ENCODE results near the gene AMPD2. TPM values are rescaled to one million over a fixed set of nuclear protein-coding genes. Genes with fewer than 3 reads are reported as not detected.

Gene AMPD2
- total RNA-seq, 1 donor from 2014 or later, result 22.9 TPM

DNA sequence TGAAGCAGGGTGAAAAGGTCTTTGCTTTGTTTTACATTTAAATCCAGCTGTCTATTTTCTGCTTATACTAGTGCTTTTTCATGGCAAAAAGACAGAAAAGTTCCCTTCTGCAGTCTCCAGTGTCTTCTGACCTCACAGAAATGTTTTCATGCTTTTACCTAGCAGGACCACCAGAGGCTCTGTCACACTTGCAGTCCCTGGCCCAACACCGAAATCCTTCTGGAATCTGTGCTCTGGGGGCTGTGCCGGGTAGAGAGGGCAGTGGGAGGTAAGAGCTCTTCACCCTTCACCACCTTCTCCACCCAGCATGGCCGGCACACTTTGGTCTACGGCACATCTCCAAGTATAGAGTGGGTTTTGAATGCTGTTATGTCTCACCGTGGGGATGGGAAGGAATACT, 21.0 kb upstream of the AMPD2 start:
- H3K4me1 Mint-ChIP-seq, result no peaks in the 10 kb centered on the region
- no peak overlapping the region for H3K27ac Mint-ChIP-seq
- peak; percentile 57 for DNase-seq (ENCODE audit: low spot score)
- Histone ChIP-seq H3K4me3 (no peak overlapping the region), H3K9me3 (ENCODE audit: low read depth) (no peaks in the 10 kb centered on the region), H3K27ac (no peak overlapping the region), H3K4me1 (no peaks in the 10 kb centered on the region), H3K79me2 (ENCODE audit: low read depth) (no peaks in the 10 kb centered on the region), H3K27me3 (no peaks in the 10 kb centered on the region), H4K20me1 (ENCODE audit: low read depth) (no peaks in the 10 kb centered on the region), H2AFZ (replicated peaks) (no peak overlapping the region), H3K36me3 (no peaks in the 10 kb centered on the region), H3K9ac (no peak overlapping the region), H3F3A (ENCODE audit: low read depth) (peaks cover 11% of the 10 kb centered on the region), H3K4me2 (no peak overlapping the region)
- H3K4me3 Mint-ChIP-seq, result no peak overlapping the region
- H3K9me3 Mint-ChIP-seq, result no peaks in the 10 kb centered on the region
- TF ChIP-seq CTCF (IDR thresholded peaks at IDR 0.05) (peak; percentile 48), EZH2phosphoT487 (IDR thresholded peaks at IDR 0.05) (no peak)
- H3K27me3 Mint-ChIP-seq (ENCODE audit: insufficient read depth, low read depth), result no peaks in the 10 kb centered on the region
- H3K36me3 Mint-ChIP-seq, result peaks cover 15% of the 10 kb centered on the region

DNA sequence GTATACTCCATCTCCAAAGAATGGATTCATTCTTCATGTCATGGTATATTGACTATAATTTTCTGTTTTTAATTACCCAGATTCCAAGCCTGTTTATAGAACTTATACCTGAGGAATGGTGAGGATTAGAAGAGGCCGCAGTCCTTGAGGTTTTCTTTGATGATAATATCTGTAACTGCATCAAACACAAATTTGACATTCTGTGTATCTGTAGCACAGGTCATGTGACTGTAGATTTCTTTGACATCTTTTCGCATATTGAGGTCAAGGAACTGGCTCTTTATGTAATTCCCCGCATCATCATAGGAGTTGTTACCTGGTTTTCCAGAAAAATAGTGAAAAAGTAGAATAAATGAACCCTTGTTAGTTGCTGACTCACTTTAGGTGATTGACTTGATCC, 16.4 kb upstream of the AMPD2 start:
- Mint-ChIP-seq H3K36me3 (peaks cover 6% of the 10 kb centered on the region), H3K4me3 (no peak overlapping the region), H3K27ac (no peak overlapping the region), H3K27me3 (ENCODE audit: insufficient read depth, low read depth) (no peaks in the 10 kb centered on the region), H3K4me1 (no peaks in the 10 kb centered on the region), H3K9me3 (no peaks in the 10 kb centered on the region)
- H3K4me2 ChIP-seq, result no peak overlapping the region
- H3K27ac ChIP-seq, result no peak overlapping the region
- no peaks in the 10 kb centered on the region for H3K4me1 ChIP-seq
- no peaks in the 10 kb centered on the region for H3K79me2 ChIP-seq (ENCODE audit: low read depth)
- no peaks in the 10 kb centered on the region for H4K20me1 ChIP-seq (ENCODE audit: low read depth)
- no peak for DNase-seq (ENCODE audit: low spot score)
- no peak for TF ChIP-seq EZH2phosphoT487 (IDR thresholded peaks at IDR 0.05)
- no peak for TF ChIP-seq CTCF (IDR thresholded peaks at IDR 0.05)
- no peak for TF ChIP-seq EZH2 (IDR thresholded peaks at IDR 0.05)
- H3F3A ChIP-seq (ENCODE audit: low read depth), result peaks cover 6% of the 10 kb centered on the region
- H3K36me3 ChIP-seq, result no peaks in the 10 kb centered on the region
- no peak overlapping the region for H2AFZ ChIP-seq (replicated peaks)
- H3K27me3 ChIP-seq, result no peaks in the 10 kb centered on the region
- H3K9me3 ChIP-seq (ENCODE audit: low read depth), result no peaks in the 10 kb centered on the region
- no peak overlapping the region for H3K9ac ChIP-seq
- no peak overlapping the region for H3K4me3 ChIP-seq

- no peaks in the 10 kb centered on the region for H4K20me1 ChIP-seq (ENCODE audit: low read depth)
These were observed 14.3 kb upstream of the AMPD2 start for GRCh38 chr1:109605381-109605780.

More at GRCh38 chr1:109605381-109605780, 14.3 kb upstream of the AMPD2 start:
- no peaks in the 10 kb centered on the region for H3K27me3 Mint-ChIP-seq (ENCODE audit: insufficient read depth, low read depth)
- Histone ChIP-seq H2AFZ (replicated peaks) (no peak overlapping the region), H3K27ac (no peak overlapping the region), H3K4me2 (no peak overlapping the region), H3K9ac (no peak overlapping the region), H3K9me3 (ENCODE audit: low read depth) (no peaks in the 10 kb centered on the region), H3F3A (ENCODE audit: low read depth) (no peaks in the 10 kb centered on the region), H3K4me3 (no peak overlapping the region), H3K27me3 (no peaks in the 10 kb centered on the region), H3K4me1 (no peaks in the 10 kb centered on the region), H3K79me2 (ENCODE audit: low read depth) (no peaks in the 10 kb centered on the region), H3K36me3 (no peaks in the 10 kb centered on the region)
- no peak for DNase-seq (ENCODE audit: low spot score)
- no peak overlapping the region for H3K27ac Mint-ChIP-seq
- TF ChIP-seq EZH2 (IDR thresholded peaks at IDR 0.05) (no peak), EZH2phosphoT487 (IDR thresholded peaks at IDR 0.05) (no peak), CTCF (IDR thresholded peaks at IDR 0.05) (no peak)
- peaks cover 2% of the 10 kb centered on the region for H3K36me3 Mint-ChIP-seq
- H3K4me3 Mint-ChIP-seq, result no peak overlapping the region
- no peaks in the 10 kb centered on the region for H3K4me1 Mint-ChIP-seq
- H3K9me3 Mint-ChIP-seq, result no peaks in the 10 kb centered on the region

Data from neural progenitor cell (in vitro differentiated cells).